K562 treated with DMSO at 1 percent for 4 hours (cell line): Measurements from ENCODE around the gene TMEM273. TPM values are rescaled to one million over a fixed set of nuclear protein-coding genes. Genes with fewer than 3 reads are reported as not detected.

Experiments used
- total RNA-seq: library from RNA; unstranded; fragments of 300-600 nt; gene quantifications from 2 replicates; pipeline ENCODE4 v1.2.3, GENCODE V29; 2022; ENCODE audit not compliant: insufficient read depth

Gene TMEM273
- 168 and 174 TPM in 2 replicates for total RNA-seq

GRCh38 chr10:49187950-49188761 is at the start of gene TMEM273:
Gene TMEM273 (minus strand): TSS chr10:49188391. CDS start chr10:49188336, 55 bp downstream.

GRCh38 chr10:49133706-49134248 is 54.4 kb downstream of the TMEM273 start, which contains the start of gene FAM170B:
Gene FAM170B (minus strand): TSS chr10:49134021. CDS start chr10:49133918, 103 bp downstream.

GRCh38 chr10:49115015-49115795 is 73.0 kb downstream of the TMEM273 start, which contains the start of gene VSTM4:
Gene VSTM4 (minus strand): TSS chr10:49115522. CDS start chr10:49115485, 37 bp downstream.

Other genes with a start within 250 kb of the TMEM273 start
- not detected in 2 replicates for gene LRRC18, start 248.6 kb downstream of the TMEM273 start, total RNA-seq
- 3.3 and 4.3 TPM in 2 replicates for gene VSTM4, start 72.9 kb downstream of the TMEM273 start, total RNA-seq
- not detected in 2 replicates for gene FAM170B, start 54.4 kb downstream of the TMEM273 start, total RNA-seq
- gene C10orf71, start 110.8 kb upstream of the TMEM273 start, total RNA-seq: 0.38 and 0.50 TPM in 2 replicates
- not detected in 2 replicates for gene DRGX, start 207.7 kb upstream of the TMEM273 start, total RNA-seq